Brain microvascular endothelial cell (primary cell): ENCODE results near the gene COQ9.

Source experiments
- DNase-seq: peaks from one replicate; pipeline ENCODE4 v3.0.0-alpha.2; 2020
- H3K27ac ChIP-seq: fragments of 250-450 bp; sonication (Bioruptor Pico); 2 replicates; pipeline ENCODE4 v1.5.1; 2020; ENCODE audit warnings: mild to moderate bottlenecking, moderate library complexity
- H3K27me3 ChIP-seq: fragments of 250-450 bp; sonication (Bioruptor Pico); replicated peaks from 2 replicates; pipeline ENCODE4 v1.5.1; 2020; ENCODE audit warnings: mild to moderate bottlenecking
- H3K36me3 ChIP-seq: fragments of 250-450 bp; sonication (Bioruptor Pico); replicated peaks from 2 replicates; pipeline ENCODE4 v1.5.1; 2020; ENCODE audit warnings: mild to moderate bottlenecking
- H3K4me3 ChIP-seq: 2 replicates; pipeline ENCODE4 v1.5.1; 2011; ENCODE audit warnings: low read depth, mild to moderate bottlenecking, control low read depth, low read length, moderate library complexity
- in situ Hi-C: cut with HindIII; loops from 2 replicates; pipeline ENCODE4 v1.10.0; 2017; ENCODE audit warnings: low sequenced_read_pairs, low pct_ligation_motif_present
- TF ChIP-seq, protein P1 (sequence below): IDR thresholded peaks from 2 replicates; pipeline ENCODE4 v1.5.1; 2011; ENCODE audit warnings: low read depth, mild to moderate bottlenecking, moderate library complexity, low read length, control low read depth, inconsistent platforms; ENCODE audit errors: missing control alignments

Gene COQ9

DNA sequence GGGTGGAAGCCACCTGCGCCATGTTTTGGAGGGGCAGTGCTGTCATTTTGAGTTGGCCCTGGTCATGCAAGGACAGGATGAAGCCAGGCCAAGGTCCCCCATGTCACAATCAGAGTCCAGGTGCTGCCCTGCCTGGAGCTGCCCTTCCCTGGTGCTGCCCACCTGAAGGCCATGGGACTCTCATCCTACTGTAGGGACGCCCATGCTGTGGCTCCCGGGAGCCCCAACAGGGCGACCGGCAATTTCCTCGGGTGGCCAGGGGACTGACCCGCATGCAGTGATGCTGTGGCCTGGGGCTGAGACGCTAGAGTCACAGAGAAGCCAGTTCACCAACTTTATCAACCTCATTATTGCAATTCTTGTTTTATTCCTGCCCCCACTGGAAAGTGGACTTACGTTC is 34.7 kb upstream of the COQ9 start:
- TF ChIP-seq, protein P1, sequence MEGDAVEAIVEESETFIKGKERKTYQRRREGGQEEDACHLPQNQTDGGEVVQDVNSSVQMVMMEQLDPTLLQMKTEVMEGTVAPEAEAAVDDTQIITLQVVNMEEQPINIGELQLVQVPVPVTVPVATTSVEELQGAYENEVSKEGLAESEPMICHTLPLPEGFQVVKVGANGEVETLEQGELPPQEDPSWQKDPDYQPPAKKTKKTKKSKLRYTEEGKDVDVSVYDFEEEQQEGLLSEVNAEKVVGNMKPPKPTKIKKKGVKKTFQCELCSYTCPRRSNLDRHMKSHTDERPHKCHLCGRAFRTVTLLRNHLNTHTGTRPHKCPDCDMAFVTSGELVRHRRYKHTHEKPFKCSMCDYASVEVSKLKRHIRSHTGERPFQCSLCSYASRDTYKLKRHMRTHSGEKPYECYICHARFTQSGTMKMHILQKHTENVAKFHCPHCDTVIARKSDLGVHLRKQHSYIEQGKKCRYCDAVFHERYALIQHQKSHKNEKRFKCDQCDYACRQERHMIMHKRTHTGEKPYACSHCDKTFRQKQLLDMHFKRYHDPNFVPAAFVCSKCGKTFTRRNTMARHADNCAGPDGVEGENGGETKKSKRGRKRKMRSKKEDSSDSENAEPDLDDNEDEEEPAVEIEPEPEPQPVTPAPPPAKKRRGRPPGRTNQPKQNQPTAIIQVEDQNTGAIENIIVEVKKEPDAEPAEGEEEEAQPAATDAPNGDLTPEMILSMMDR, result no peak
- in situ Hi-C loops, result loop anchor here (10.0 kb wide), 1 partner anchor 118 kb away; no protein-coding TSS in a partner anchor

DNA sequence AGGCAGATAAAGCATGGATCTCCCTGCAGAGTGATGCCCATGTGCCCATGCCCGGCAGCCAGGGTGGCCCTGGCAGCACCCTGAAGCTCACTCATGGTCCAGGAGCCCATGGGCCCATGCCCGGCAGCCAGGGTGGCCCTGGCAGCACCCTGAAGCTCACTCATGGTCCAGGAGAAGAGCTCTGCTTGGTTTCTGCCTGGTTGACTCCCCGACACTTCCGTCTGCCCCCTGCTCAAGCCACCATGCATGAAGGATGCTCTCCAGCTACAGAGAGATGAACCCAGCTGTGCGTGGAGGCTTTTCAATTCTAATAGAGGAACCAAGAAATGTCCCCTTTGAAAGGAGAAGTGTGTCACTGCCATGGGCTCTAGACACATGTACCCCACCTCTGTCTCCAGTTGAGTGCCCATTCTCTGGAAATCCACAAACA is 34.0 kb upstream of the COQ9 start:
- in situ Hi-C loops, result loop anchor here (10.0 kb wide), 1 partner anchor 119 kb away; no protein-coding TSS in a partner anchor
- Histone ChIP-seq H3K4me3 (no peak overlapping the region), H3K36me3 (no peaks in the 10 kb centered on the region), H3K27ac (no peak overlapping the region), H3K27me3 (no peaks in the 10 kb centered on the region)
- no peak for DNase-seq
- TF ChIP-seq, protein P1, result no peak

More for the DNA sequence above, 34.7 kb upstream of the COQ9 start:
- Histone ChIP-seq H3K36me3 (no peaks in the 10 kb centered on the region), H3K27me3 (no peaks in the 10 kb centered on the region), H3K4me3 (no peak overlapping the region), H3K27ac (no peak overlapping the region)
- DNase-seq, result no peak

DNA sequence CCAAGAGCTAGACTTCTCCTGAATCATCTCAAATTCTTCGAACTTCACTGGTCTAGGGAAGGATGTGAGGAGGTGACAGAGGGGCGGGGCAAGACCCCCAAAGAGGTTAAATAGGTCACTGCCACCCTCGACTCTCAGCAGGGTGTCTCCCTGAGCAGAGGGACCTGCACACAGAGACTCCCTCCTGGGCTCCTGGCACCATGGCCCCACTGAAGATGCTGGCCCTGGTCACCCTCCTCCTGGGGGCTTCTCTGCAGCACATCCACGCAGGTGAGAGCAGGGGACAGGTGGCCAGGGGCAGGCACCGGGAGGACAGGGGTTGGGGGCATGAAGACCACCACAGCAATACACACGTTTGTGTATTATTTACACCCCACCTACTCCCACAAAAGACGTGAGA is 33.5 kb upstream of the COQ9 start:
- no peak overlapping the region for H3K27ac ChIP-seq
- in situ Hi-C loops, result loop anchor here (10.0 kb wide), 1 partner anchor 119 kb away; no protein-coding TSS in a partner anchor
- DNase-seq, result no peak
- no peaks in the 10 kb centered on the region for H3K27me3 ChIP-seq
- H3K36me3 ChIP-seq, result no peaks in the 10 kb centered on the region
- TF ChIP-seq, protein P1, result no peak
- H3K4me3 ChIP-seq, result no peak overlapping the region

- H3K4me3 ChIP-seq, result no peak overlapping the region
- H3K36me3 ChIP-seq, result no peaks in the 10 kb centered on the region
- in situ Hi-C loops, result loop anchor here (10.0 kb wide), 1 partner anchor 121 kb away; no protein-coding TSS in a partner anchor
- TF ChIP-seq, protein P1, result no peak
- no peak overlapping the region for H3K27ac ChIP-seq
- no peaks in the 10 kb centered on the region for H3K27me3 ChIP-seq
- DNase-seq, result no peak
Observed at GRCh38 chr16:57416084-57416483, 31.2 kb upstream of the COQ9 start.

GRCh38 chr16:57419506-57419905 is 27.8 kb upstream of the COQ9 start:
- no peak for DNase-seq
- TF ChIP-seq, protein P1, result peak; percentile 1
- no peak overlapping the region for H3K4me3 ChIP-seq
- H3K27ac ChIP-seq, result no peak overlapping the region
- H3K36me3 ChIP-seq, result no peaks in the 10 kb centered on the region
- in situ Hi-C loops, result loop anchor here (10.0 kb wide), 1 partner anchor 125 kb away; no protein-coding TSS in a partner anchor
- H3K27me3 ChIP-seq, result no peaks in the 10 kb centered on the region
